IPS DF 6.9 (cell line): ENCODE results near the gene PCDHGA10.
"Not testable (repeated sequence)": the region's sequence is repeated elsewhere in the genome, so short reads cannot be mapped to it uniquely, and the experiment has no call there.

Source experiments
- DNase-seq: peaks from one replicate; pipeline ENCODE4 v3.0.0-alpha.2; 2013; ENCODE audit warnings: low read depth, low spot score
- H3K27ac ChIP-seq: one replicate; pipeline ENCODE4 v1.5.1; 2013; ENCODE audit warnings: low read length, control low read depth
- H3K27me3 ChIP-seq: 2 replicates; pipeline ENCODE4 v1.6.1; 2013; ENCODE audit warnings: mild to moderate bottlenecking, low read length; ENCODE audit not compliant: control insufficient read depth, insufficient read depth
- H3K36me3 ChIP-seq: 2 replicates; pipeline ENCODE4 v1.6.1; 2013; ENCODE audit warnings: low read length; ENCODE audit not compliant: control insufficient read depth, insufficient read depth
- H3K4me1 ChIP-seq: 2 replicates; pipeline ENCODE4 v1.6.1; 2013; ENCODE audit warnings: low read length; ENCODE audit not compliant: control insufficient read depth, insufficient read depth
- H3K4me3 ChIP-seq: 2 replicates; pipeline ENCODE4 v1.5.1; 2013; ENCODE audit warnings: mild to moderate bottlenecking, low read length
- H3K9me3 ChIP-seq: 2 replicates; pipeline ENCODE4 v1.6.1; 2013; ENCODE audit warnings: low read length, inconsistent platforms; ENCODE audit not compliant: control insufficient read depth, insufficient read depth
- WGBS: extraction: QIAGEN DNeasy Blood & Tissue Kit; methylation state at CpG from one replicate; pipeline ENCODE4 v1.1.7; 2013; ENCODE audit warnings: mixed read lengths, missing lambda C conversion rate; ENCODE audit not compliant: insufficient read length, insufficient coverage; 5-methylcytosine and 5-hydroxymethylcytosine counted together

Gene PCDHGA10

DNA sequence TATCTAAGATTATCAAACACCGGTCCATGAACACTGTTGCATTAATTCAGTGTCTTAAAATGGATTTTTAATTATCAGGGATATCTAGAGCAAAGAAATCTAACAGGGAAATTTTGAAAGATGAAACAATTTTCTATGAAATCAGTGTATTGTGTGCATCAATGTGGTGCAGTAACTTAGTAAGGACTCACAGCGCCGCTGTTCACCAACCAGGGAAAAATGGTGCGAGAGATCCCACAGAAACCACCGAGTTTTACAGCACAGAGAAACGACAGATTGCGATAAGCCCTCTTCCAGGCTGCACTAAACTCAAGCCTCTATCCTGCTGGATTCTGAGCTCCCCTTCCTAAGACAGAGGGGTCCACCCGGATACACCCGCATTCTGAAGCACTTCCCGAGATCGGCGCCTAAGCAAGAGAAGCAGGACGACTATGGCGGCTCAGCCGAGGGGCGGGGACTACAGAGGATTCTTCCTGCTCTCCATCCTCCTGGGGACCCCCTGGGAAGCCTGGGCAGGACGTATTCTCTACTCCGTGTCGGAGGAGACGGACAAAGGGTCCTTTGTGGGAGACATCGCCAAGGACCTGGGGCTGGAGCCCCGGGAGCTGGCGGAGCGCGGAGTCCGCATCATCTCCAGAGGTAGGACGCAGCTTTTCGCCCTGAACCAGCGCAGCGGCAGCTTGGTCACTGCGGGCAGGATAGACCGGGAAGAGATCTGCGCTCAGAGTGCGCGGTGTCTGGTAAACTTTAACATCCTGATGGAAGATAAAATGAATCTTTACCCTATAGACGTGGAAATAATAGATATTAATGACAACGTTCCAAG lies 30.1 kb upstream of the PCDHGA10 start, which contains the start of gene PCDHGA7:
Gene PCDHGA7 (plus strand): TSS at position 274 of the 826 bp plus-strand sequence. CDS start 158 bp downstream, at position 432.
- H3K36me3 ChIP-seq, result no peaks in the 10 kb centered on the region
- no CpG with 5 or more reads among the region's 37 CpGs for WGBS
- no peaks in the 10 kb centered on the region for H3K27me3 ChIP-seq
- no peak within 1 kb of the TSS for H3K4me3 ChIP-seq
- no peaks in the 10 kb centered on the region for H3K4me1 ChIP-seq
- no peak for DNase-seq
- no peak within 1 kb of the TSS for H3K27ac ChIP-seq
- no peaks in the 10 kb centered on the region; the same call in 1 of the 2 replicates for H3K9me3 ChIP-seq

DNA sequence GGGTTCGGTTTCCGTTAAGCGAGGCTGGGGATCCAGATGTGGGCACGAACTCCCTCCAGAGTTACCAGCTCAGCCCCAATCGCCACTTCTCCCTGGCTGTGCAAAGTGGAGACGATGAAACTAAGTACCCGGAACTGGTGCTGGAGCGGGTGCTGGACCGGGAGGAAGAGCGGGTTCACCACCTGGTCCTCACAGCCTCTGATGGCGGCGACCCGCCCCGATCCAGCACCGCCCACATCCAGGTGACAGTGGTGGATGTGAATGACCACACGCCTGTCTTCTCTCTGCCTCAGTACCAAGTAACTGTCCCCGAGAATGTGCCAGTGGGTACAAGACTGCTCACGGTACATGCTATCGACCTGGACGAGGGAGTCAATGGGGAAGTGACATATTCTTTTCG lies 29.4 kb upstream of the PCDHGA10 start:
- Histone ChIP-seq H3K4me1 (peaks cover under 1% of the 10 kb centered on the region; the same call in 1 of the 2 replicates), H3K4me3 (no peak overlapping the region), H3K9me3 (peaks cover under 1% of the 10 kb centered on the region), H3K36me3 (no peaks in the 10 kb centered on the region), H3K27ac (no peak overlapping the region), H3K27me3 (peaks cover 3% of the 10 kb centered on the region; the same call in 1 of the 2 replicates)
- no peak for DNase-seq
- no CpG with 5 or more reads among the region's 21 CpGs for WGBS

DNA sequence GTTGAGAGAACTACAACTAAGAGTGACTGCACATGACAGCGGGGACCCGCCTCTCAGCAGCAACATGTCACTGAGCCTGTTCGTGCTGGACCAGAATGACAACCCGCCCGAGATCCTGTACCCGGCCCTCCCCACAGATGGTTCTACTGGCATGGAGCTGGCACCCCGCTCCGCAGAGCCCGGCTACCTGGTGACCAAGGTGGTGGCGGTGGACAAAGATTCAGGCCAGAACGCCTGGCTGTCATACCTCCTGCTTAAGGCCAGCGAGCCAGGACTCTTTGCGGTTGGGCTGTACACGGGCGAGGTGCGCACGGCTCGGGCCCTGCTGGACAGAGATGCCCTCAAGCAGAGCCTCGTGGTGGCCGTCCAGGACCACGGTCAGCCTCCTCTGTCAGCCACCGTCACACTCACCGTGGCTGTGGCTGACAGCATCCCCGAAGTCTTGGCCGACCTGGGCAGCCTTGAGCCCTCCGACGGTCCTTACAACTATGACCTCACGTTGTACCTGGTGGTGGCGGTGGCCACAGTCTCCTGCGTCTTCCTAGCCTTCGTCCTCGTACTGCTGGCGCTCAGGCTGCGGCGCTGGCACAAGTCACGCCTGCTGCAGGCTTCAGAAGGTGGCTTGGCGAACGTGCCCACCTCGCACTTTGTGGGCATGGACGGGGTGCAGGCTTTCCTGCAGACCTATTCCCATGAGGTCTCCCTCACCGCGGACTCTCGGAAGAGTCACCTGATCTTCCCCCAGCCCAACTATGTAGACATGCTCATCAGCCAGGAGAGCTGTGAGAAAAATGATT lies 28.1 kb upstream of the PCDHGA10 start:
- DNase-seq, result no peak
- Histone ChIP-seq H3K36me3 (no peaks in the 10 kb centered on the region), H3K9me3 (peaks cover 2% of the 10 kb centered on the region), H3K27me3 (peaks cover 3% of the 10 kb centered on the region; the same call in 1 of the 2 replicates), H3K4me3 (no peak overlapping the region), H3K4me1 (peaks cover 1% of the 10 kb centered on the region; the same call in 1 of the 2 replicates), H3K27ac (no peak overlapping the region)
- WGBS, result no CpG with 5 or more reads among the region's 43 CpGs

DNA sequence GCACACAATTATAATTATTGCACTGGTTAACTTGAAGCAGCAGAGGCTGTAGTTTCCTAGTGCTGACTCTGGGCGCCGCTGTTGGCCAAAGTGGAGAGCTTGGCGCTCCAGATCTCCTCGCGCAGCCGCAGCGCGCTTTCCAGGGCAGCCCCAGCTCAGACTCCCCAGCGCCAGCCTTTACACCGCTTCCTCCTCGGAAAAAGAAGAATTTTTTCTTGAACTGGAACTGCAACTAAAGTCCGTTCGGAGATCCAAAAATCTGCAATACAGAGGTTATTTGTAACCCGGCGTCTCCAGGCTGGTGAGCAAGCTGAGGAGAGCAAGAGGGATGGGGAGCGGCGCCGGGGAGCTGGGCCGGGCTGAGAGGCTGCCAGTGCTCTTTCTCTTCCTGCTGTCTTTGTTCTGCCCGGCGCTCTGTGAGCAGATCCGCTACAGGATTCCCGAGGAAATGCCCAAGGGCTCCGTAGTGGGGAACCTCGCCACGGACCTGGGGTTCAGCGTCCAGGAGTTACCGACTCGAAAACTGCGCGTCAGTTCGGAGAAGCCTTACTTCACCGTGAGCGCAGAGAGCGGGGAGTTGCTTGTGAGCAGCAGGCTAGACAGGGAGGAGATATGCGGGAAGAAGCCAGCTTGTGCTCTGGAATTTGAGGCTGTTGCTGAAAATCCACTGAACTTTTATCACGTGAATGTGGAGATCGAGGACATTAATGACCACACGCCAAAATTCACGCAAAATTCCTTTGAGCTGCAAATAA lies 25.1 kb upstream of the PCDHGA10 start, which contains the start of gene PCDHGB4:
Gene PCDHGB4 (plus strand): TSS at position 142 of the 755 bp plus-strand sequence. CDS start 187 bp downstream, at position 329.
- no CpG with 5 or more reads among the region's 40 CpGs for WGBS
- H3K36me3 ChIP-seq, H3K9me3 ChIP-seq, H3K4me1 ChIP-seq, H3K27me3 ChIP-seq, DNase-seq, H3K27ac ChIP-seq: not testable (repeated sequence)
- H3K4me3 ChIP-seq, result peak within 1 kb of the TSS; percentile 66; the same call in 1 of the 2 replicates

DNA sequence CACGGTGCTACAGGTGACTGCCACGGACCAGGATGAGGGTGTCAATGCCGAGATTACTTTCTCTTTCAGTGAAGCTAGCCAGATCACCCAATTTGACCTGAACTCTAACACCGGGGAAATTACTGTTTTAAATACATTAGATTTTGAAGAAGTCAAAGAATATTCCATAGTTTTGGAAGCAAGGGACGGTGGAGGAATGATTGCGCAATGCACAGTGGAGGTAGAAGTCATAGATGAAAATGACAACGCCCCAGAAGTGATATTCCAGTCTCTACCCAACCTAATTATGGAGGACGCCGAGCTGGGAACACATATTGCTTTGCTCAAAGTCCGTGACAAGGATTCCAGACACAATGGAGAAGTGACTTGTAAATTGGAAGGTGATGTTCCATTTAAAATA lies 24.1 kb upstream of the PCDHGA10 start:
- no CpG with 5 or more reads among the region's 10 CpGs for WGBS
- Histone ChIP-seq H3K36me3 (peaks cover 6% of the 10 kb centered on the region), H3K9me3 (peaks cover 3% of the 10 kb centered on the region), H3K27me3 (peaks cover 3% of the 10 kb centered on the region; the same call in 1 of the 2 replicates), H3K4me3 (no peak overlapping the region), H3K27ac (no peak overlapping the region), H3K4me1 (peaks cover 1% of the 10 kb centered on the region; the same call in 1 of the 2 replicates)
- DNase-seq, result no peak

DNA sequence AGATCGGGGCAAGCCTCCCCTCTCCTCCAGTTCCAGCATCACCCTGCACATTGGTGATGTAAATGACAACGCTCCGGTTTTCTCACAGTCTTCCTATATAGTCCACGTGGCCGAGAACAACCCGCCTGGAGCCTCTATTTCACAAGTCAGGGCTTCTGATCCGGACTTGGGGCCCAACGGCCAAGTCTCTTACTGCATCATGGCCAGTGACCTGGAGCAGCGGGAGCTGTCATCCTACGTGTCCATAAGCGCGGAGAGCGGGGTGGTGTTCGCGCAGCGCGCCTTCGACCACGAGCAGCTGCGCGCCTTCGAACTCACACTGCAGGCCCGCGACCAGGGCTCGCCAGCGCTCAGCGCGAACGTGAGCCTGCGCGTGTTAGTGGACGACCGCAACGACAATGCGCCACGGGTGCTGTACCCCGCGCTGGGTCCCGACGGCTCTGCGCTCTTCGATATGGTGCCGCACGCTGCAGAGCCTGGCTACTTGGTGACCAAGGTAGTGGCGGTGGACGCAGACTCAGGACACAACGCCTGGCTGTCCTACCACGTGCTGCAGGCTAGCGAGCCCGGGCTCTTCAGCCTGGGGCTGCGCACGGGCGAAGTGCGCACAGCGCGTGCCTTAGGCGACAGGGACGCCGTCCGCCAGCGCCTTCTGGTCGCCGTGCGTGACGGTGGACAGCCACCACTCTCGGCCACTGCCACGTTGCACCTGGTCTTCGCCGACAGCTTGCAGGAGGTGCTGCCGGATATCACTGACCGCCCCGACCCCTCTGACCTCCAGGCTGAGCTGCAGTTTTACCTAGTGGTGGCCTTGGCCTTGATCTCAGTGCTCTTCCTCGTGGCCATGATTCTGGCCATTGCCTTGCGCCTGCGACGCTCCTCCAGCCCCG lies 23.4 kb upstream of the PCDHGA10 start:
- Histone ChIP-seq H3K4me1 (peaks cover 1% of the 10 kb centered on the region; the same call in 1 of the 2 replicates), H3K27me3 (peaks cover 3% of the 10 kb centered on the region; the same call in 1 of the 2 replicates), H3K36me3 (peaks cover 6% of the 10 kb centered on the region), H3K4me3 (no peak overlapping the region), H3K27ac (no peak overlapping the region), H3K9me3 (peaks cover 3% of the 10 kb centered on the region)
- no CpG with 5 or more reads among the region's 77 CpGs for WGBS
- DNase-seq, result no peak

DNA sequence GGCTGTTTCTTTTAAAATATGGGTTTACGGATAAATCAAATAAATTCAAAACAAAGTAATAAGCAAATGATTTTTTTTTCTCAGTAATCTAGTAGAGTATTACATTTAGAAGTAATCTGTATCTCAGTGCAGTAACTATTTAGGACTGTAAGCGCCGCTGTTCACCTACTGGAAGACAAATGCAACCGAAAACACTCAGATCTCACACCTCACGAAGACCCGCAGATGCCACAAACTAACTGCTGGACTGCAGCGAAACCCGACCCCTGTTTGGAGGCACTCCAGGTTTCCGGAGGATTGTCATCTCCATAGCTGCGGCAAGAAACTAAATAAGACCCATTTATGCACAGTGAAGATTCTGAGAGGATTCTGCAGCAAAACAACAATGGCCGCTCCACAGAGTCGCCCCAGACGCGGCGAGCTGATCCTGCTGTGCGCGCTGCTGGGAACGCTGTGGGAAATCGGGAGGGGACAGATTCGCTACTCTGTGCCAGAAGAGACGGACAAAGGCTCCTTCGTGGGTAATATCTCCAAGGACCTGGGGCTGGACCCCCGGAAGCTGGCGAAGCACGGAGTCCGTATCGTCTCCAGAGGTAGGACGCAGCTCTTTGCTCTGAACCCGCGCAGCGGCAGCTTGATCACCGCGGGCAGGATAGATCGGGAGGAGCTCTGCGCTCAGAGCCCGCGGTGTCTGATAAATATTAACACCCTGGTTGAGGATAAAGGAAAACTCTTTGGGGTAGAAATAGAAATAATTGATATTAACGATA lies 20.2 kb upstream of the PCDHGA10 start, which contains the start of gene PCDHGA8:
Gene PCDHGA8 (plus strand): TSS at position 205 of the 770 bp plus-strand sequence. CDS start 181 bp downstream, at position 386.
- Histone ChIP-seq H3K9me3 (peaks cover 3% of the 10 kb centered on the region), H3K27ac (no peak within 1 kb of the TSS), H3K27me3 (peaks cover 3% of the 10 kb centered on the region; the same call in 1 of the 2 replicates), H3K4me3 (no peak within 1 kb of the TSS), H3K4me1 (peaks cover 1% of the 10 kb centered on the region; the same call in 1 of the 2 replicates), H3K36me3 (peaks cover 6% of the 10 kb centered on the region)
- DNase-seq, result no peak
- no CpG with 5 or more reads among the region's 38 CpGs for WGBS

DNA sequence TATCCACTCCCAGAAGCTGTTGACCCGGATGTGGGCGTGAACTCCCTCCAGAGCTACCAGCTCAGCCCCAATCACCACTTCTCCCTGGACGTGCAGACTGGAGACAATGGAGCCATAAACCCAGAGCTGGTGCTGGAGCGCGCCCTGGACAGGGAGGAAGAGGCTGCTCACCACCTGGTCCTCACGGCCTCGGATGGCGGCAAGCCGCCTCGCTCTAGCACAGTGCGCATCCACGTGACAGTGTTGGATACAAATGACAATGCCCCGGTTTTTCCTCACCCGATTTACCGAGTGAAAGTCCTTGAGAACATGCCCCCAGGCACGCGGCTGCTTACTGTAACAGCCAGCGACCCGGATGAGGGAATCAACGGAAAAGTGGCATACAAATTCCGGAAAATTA lies 19.5 kb upstream of the PCDHGA10 start:
- no peak overlapping the region for H3K4me3 ChIP-seq
- no peak overlapping the region for H3K27ac ChIP-seq
- H3K4me1 ChIP-seq, result peaks cover 1% of the 10 kb centered on the region; the same call in 1 of the 2 replicates
- no CpG with 5 or more reads among the region's 21 CpGs for WGBS
- DNase-seq, result no peak
- H3K36me3 ChIP-seq, result peaks cover 6% of the 10 kb centered on the region
- H3K27me3 ChIP-seq, result peaks cover 1% of the 10 kb centered on the region; the same call in 1 of the 2 replicates
- peaks cover 3% of the 10 kb centered on the region for H3K9me3 ChIP-seq
